ENCODE measurements around the gene ANGPTL8.

DNA sequence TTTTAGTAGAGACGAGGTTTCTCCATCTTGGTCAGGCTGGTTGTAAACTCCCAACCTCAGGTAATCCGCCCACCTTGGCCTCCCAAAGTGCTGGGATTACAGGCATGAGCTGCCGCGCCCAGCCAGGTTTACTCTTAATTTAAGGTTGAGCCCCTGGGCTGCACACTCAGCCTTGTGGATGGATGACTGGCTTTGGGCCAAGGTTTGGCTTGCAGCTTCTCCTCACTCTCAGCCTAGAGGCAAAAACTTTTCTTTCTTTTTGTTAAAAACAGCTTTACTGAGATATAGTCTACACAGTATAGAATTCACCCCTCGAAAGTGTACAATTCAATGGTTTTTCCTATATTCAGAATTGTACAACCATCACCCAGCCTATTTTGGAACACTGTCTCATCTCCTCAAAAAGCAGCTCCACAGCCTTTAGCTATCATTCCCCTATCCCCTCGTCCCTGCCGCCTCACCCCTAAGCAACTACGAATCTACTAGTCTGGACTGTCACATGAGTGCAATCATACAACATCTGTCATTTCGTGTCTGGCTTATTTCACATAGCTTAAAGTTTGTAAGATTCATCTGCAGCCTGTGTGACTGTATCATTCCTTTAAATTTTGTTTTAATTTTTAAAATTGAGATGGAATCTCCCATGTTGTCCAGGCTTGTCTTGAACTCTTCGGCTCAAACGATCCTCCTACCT is 42.1 kb downstream of the ANGPTL8 start:
- no peak for TF ChIP-seq EZH2phosphoT487 (IDR thresholded peaks at IDR 0.05; ENCODE audit: low read depth)
- no peak for TF ChIP-seq CTCF (IDR thresholded peaks at IDR 0.05; ENCODE audit: low read depth, low read length)
